Measurements from ENCODE around the gene LZTR1.

- TF ChIP-seq CTCF (IDR thresholded peaks at IDR 0.05), result no peak
- TF ChIP-seq POLR2A (IDR thresholded peaks at IDR 0.05), result no peak
Measured at GRCh38 chr22:20937031-20937793, 44.9 kb upstream of the LZTR1 start.
